ENCODE measurements around the gene CATSPERD. TPM values are rescaled to one million over a fixed set of nuclear protein-coding genes. Genes with fewer than 3 reads are reported as not detected.

Gene CATSPERD
- total and polyA plus RNA-seq, 4 donors = not detected

- no peaks in the 10 kb centered on the region for H3K27me3 ChIP-seq (ENCODE audit: control insufficient read depth in 4 of 4, insufficient read depth in 4 of 4, low read length in 3 of 4)
- H3K27ac ChIP-seq (ENCODE audit: low read depth in 1 of 2, low read length in 2 of 2) = no peak overlapping the region
- WGBS = 90% methylated on average over 7 of the region's 7 CpGs
Measured at GRCh38 chr19:5795382-5795919, 75.0 kb downstream of the CATSPERD start.

GRCh38 chr19:5798244-5798643, 77.8 kb downstream of the CATSPERD start:
- peaks cover 23 to 42% (median 33%) of the 10 kb centered on the region in 4 donors for H3K4me1 ChIP-seq (ENCODE audit: control insufficient read depth in 4 of 4, insufficient read depth in 4 of 4, low read length in 3 of 4)
- WGBS = 93% methylated on average over 8 of the region's 8 CpGs
- no peaks in the 10 kb centered on the region for H3K9me3 ChIP-seq (ENCODE audit: control insufficient read depth in 4 of 4, low read length in 3 of 4)
- no peaks in the 10 kb centered on the region for H3K36me3 ChIP-seq (ENCODE audit: control insufficient read depth in 4 of 4, insufficient read depth in 3 of 4, low read depth in 1 of 4, low read length in 3 of 4)
- H3K27ac ChIP-seq (ENCODE audit: low read depth in 1 of 2, low read length in 2 of 2) = no peak overlapping the region
- H3K4me3 ChIP-seq (ENCODE audit: low read depth in 1 of 3, low read length in 3 of 3) = no peak overlapping the region
- no peak for DNase-seq (ENCODE audit: low spot score)
- no peak for TF ChIP-seq RAD21 (IDR thresholded peaks at IDR 0.05)
- H3K9ac ChIP-seq (ENCODE audit: low read depth in 1 of 2, low read length in 2 of 2) = no peak overlapping the region
- no peaks in the 10 kb centered on the region for H3K27me3 ChIP-seq (ENCODE audit: control insufficient read depth in 4 of 4, insufficient read depth in 4 of 4, low read length in 3 of 4)

More at GRCh38 chr19:5795382-5795919, 75.0 kb downstream of the CATSPERD start:
- Histone ChIP-seq H3K9ac (ENCODE audit: low read depth in 1 of 2, low read length in 2 of 2) (no peak overlapping the region), H3K4me3 (ENCODE audit: low read depth in 1 of 3, low read length in 3 of 3) (no peak overlapping the region), H3K9me3 (ENCODE audit: control insufficient read depth in 4 of 4, low read length in 3 of 4) (no peaks in the 10 kb centered on the region), H3K4me1 (ENCODE audit: control insufficient read depth in 4 of 4, insufficient read depth in 4 of 4, low read length in 3 of 4) (peaks cover 16 to 29% (median 23%) of the 10 kb centered on the region in 4 donors), H3K36me3 (ENCODE audit: control insufficient read depth in 4 of 4, insufficient read depth in 3 of 4, low read depth in 1 of 4, low read length in 3 of 4) (no peaks in the 10 kb centered on the region)
- TF ChIP-seq RAD21 (IDR thresholded peaks at IDR 0.05) = no peak
- no peak for TF ChIP-seq FOXA2 (IDR thresholded peaks at IDR 0.05)
- no peak for TF ChIP-seq TAF1 (conservative IDR thresholded peaks at IDR 0.05)
- no peak for TF ChIP-seq HNF4A (conservative IDR thresholded peaks at IDR 0.05)
- TF ChIP-seq RXRA (IDR thresholded peaks at IDR 0.05) = no peak
- no peak for TF ChIP-seq ZBTB33 (IDR thresholded peaks at IDR 0.05)
- TF ChIP-seq GABPA (IDR thresholded peaks at IDR 0.05 in 1 of 2, conservative IDR thresholded peaks at IDR 0.05 in 1 of 2) = no peak
- no peak for DNase-seq (ENCODE audit: low spot score)

GRCh38 chr19:5799247-5800241, 79.1 kb downstream of the CATSPERD start:
- Histone ChIP-seq H3K27ac (ENCODE audit: low read depth in 1 of 2, low read length in 2 of 2) (peak overlapping the region; percentile 62 to 71), H3K27me3 (ENCODE audit: control insufficient read depth in 4 of 4, insufficient read depth in 4 of 4, low read length in 3 of 4) (no peaks in the 10 kb centered on the region), H3K9me3 (ENCODE audit: control insufficient read depth in 4 of 4, low read length in 3 of 4) (no peaks in the 10 kb centered on the region), H3K36me3 (ENCODE audit: control insufficient read depth in 4 of 4, insufficient read depth in 3 of 4, low read depth in 1 of 4, low read length in 3 of 4) (no peaks in the 10 kb centered on the region), H3K4me3 (ENCODE audit: low read depth in 1 of 3, low read length in 3 of 3) (no peak overlapping the region), H3K9ac (ENCODE audit: low read depth in 1 of 2, low read length in 2 of 2) (no peak overlapping the region), H3K4me1 (ENCODE audit: control insufficient read depth in 4 of 4, insufficient read depth in 4 of 4, low read length in 3 of 4) (peaks cover 27 to 50% (median 39%) of the 10 kb centered on the region in 4 donors)
- 37% methylated on average over 37 of the region's 37 CpGs for WGBS
- TF ChIP-seq RXRA (IDR thresholded peaks at IDR 0.05) (peak; percentile 54 to 57), ZBTB33 (IDR thresholded peaks at IDR 0.05) (no peak), FOXA1 (IDR thresholded peaks at IDR 0.05) (no peak), HNF4A (conservative IDR thresholded peaks at IDR 0.05) (peak in 1 of 2 donors; percentile 40), NR2F2 (IDR thresholded peaks at IDR 0.05) (no peak), HNF4G (IDR thresholded peaks at IDR 0.05) (no peak), SP1 (IDR thresholded peaks at IDR 0.05) (peak; percentile 41)
- DNase-seq (ENCODE audit: low spot score) = peak; percentile 82

All from liver (tissue), 9 donors.